ENCODE measurements around the gene MAP3K7CL.

MAP3K7CL gene

GRCh38 chr21:29168891-29169315, 38.5 kb downstream of the MAP3K7CL start:
- no peak for DNase-seq (ENCODE audit: low spot score)

- DNase-seq (ENCODE audit: low spot score): no peak
These were observed 40.5 kb downstream of the MAP3K7CL start for GRCh38 chr21:29170944-29171343.

- DNase-seq (ENCODE audit: low spot score): no peak
These were observed 41.8 kb downstream of the MAP3K7CL start for GRCh38 chr21:29172282-29172681.

GRCh38 chr21:29174607-29175013, 44.2 kb downstream of the MAP3K7CL start:
- no peak for DNase-seq (ENCODE audit: low spot score)

GRCh38 chr21:29175408-29176134, 45.1 kb downstream of the MAP3K7CL start:
- DNase-seq (ENCODE audit: low spot score): no peak

- no peak for DNase-seq (ENCODE audit: low spot score)
These were observed 46.2 kb downstream of the MAP3K7CL start for GRCh38 chr21:29176471-29177120.

- DNase-seq (ENCODE audit: low spot score): no peak
These were observed 47.4 kb downstream of the MAP3K7CL start for GRCh38 chr21:29177800-29178199.

GRCh38 chr21:29178926-29179325, 48.5 kb downstream of the MAP3K7CL start:
- no peak for DNase-seq (ENCODE audit: low spot score)

- DNase-seq (ENCODE audit: low spot score): no peak
These were observed 49.1 kb downstream of the MAP3K7CL start for GRCh38 chr21:29179503-29179902.

- DNase-seq (ENCODE audit: low spot score): peak; percentile 62
These were observed 51.5 kb downstream of the MAP3K7CL start for GRCh38 chr21:29181799-29182470.

- no peak for DNase-seq (ENCODE audit: low spot score)
These were observed 52.2 kb downstream of the MAP3K7CL start for GRCh38 chr21:29182691-29183092.

GRCh38 chr21:29184037-29184436, 53.6 kb downstream of the MAP3K7CL start:
- no peak for DNase-seq (ENCODE audit: low spot score)

GRCh38 chr21:29185172-29185571, 54.7 kb downstream of the MAP3K7CL start:
- DNase-seq (ENCODE audit: low spot score): no peak

GRCh38 chr21:29185633-29186032, 55.2 kb downstream of the MAP3K7CL start:
- no peak for DNase-seq (ENCODE audit: low spot score)

GRCh38 chr21:29186246-29186645, 55.8 kb downstream of the MAP3K7CL start:
- DNase-seq (ENCODE audit: low spot score): no peak

GRCh38 chr21:29187944-29188343, 57.5 kb downstream of the MAP3K7CL start:
- DNase-seq (ENCODE audit: low spot score): no peak

GRCh38 chr21:29189353-29189752, 58.9 kb downstream of the MAP3K7CL start:
- no peak for DNase-seq (ENCODE audit: low spot score)

- DNase-seq (ENCODE audit: low spot score): peak; percentile 9
These were observed 60.5 kb downstream of the MAP3K7CL start for GRCh38 chr21:29190923-29191331.

- no peak for DNase-seq (ENCODE audit: low spot score)
These were observed 62.6 kb downstream of the MAP3K7CL start for GRCh38 chr21:29193072-29193471.

- DNase-seq (ENCODE audit: low spot score): no peak
These were observed 63.5 kb downstream of the MAP3K7CL start for GRCh38 chr21:29193901-29194300.

- DNase-seq (ENCODE audit: low spot score): no peak
These were observed 63.9 kb downstream of the MAP3K7CL start for GRCh38 chr21:29194342-29194741.

GRCh38 chr21:29194847-29195246, 64.4 kb downstream of the MAP3K7CL start:
- no peak for DNase-seq (ENCODE audit: low spot score)

All from activated CD4-positive, alpha-beta T cell treated with anti-CD3 and anti-CD28 coated beads, Interleukin-2, Interleukin-4, amounts not matched to agents 100 ng/mL and 50 ng/mL, durations not matched to agents 16 hours and 8 hours (primary cell).